ENCODE measurements around the gene PPARG.

DNA sequence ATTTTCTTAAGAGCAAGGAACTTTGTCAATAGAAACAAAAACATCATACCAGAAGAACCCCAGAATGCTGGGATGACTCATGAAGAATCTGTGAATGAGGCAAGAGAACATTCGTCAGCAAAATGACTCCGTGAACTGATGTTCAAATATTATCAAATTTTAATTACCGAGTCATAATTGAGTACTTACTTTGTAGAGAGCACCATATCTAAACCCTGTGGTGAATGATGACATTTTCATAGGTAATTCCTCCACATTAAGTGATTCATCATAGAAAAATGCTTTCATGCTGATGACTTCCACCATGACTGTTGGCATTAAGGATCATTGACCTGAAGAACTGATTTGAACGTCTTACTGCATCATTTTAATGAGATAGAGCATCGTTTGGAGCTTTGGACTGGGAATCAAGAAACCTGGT is 56.3 kb downstream of the PPARG start:
- TF ChIP-seq CEBPB (IDR thresholded peaks at IDR 0.05; ENCODE audit: low read depth, low read length) (no peak), BCL11A (IDR thresholded peaks at IDR 0.05; ENCODE audit: low read depth in 2 of 2, low read length in 2 of 2) (no peak), CHD2 (IDR thresholded peaks at IDR 0.05; ENCODE audit: low read length) (no peak), POLR2AphosphoS5 (IDR thresholded peaks at IDR 0.05; ENCODE audit: low read depth, low read length) (no peak), RFX5 (IDR thresholded peaks at IDR 0.05; ENCODE audit: borderline replicate concordance, low read depth, low read length) (no peak), POLR2A (IDR thresholded peaks at IDR 0.05; ENCODE audit: control extremely low read depth in 1 of 2, low read depth in 2 of 2, low read length in 2 of 2) (no peak), TAF7 (optimal IDR thresholded peaks at IDR 0.05; ENCODE audit: borderline replicate concordance, low read depth, low read length) (no peak), SP1 (IDR thresholded peaks at IDR 0.05; ENCODE audit: low read depth, low read length) (no peak), TEAD4 (IDR thresholded peaks at IDR 0.05; ENCODE audit: low read depth, low read length) (no peak)
- TF ChIP-seq, protein P1, sequence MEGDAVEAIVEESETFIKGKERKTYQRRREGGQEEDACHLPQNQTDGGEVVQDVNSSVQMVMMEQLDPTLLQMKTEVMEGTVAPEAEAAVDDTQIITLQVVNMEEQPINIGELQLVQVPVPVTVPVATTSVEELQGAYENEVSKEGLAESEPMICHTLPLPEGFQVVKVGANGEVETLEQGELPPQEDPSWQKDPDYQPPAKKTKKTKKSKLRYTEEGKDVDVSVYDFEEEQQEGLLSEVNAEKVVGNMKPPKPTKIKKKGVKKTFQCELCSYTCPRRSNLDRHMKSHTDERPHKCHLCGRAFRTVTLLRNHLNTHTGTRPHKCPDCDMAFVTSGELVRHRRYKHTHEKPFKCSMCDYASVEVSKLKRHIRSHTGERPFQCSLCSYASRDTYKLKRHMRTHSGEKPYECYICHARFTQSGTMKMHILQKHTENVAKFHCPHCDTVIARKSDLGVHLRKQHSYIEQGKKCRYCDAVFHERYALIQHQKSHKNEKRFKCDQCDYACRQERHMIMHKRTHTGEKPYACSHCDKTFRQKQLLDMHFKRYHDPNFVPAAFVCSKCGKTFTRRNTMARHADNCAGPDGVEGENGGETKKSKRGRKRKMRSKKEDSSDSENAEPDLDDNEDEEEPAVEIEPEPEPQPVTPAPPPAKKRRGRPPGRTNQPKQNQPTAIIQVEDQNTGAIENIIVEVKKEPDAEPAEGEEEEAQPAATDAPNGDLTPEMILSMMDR (IDR thresholded peaks at IDR 0.05; ENCODE audit: control extremely low read depth in 1 of 3, insufficient read depth in 1 of 3, low read depth in 1 of 3, low read length in 3 of 3): no peak
- TF ChIP-seq, protein P2, sequence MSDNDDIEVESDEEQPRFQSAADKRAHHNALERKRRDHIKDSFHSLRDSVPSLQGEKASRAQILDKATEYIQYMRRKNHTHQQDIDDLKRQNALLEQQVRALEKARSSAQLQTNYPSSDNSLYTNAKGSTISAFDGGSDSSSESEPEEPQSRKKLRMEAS (IDR thresholded peaks at IDR 0.05): no peak
